Small intestine (tissue), 7 donors: ENCODE data around the gene SPAAR. TPM values are rescaled to one million over a fixed set of nuclear protein-coding genes. Genes with fewer than 3 reads are reported as not detected.
"Not testable (repeated sequence)": the region's sequence is repeated elsewhere in the genome, so short reads cannot be mapped to it uniquely, and the experiment has no call there.

Source experiments
- DNase-seq, 2 donors: peaks; one replicate each; pipeline versions ENCODE4 v3.0.0 to v3.0.0-alpha.2; 2013
- FAIRE-seq: peaks from 2 replicates; lab custom pipeline; 2012; peaks lifted over from hg19 to GRCh38; lab: Jason Lieb, UNC
- H3K27ac ChIP-seq, 3 donors: one replicate each; pipeline ENCODE4 v1.5.1; 2013; ENCODE audit warnings: low read length in 2 of 3, mild to moderate bottlenecking in 2 of 3, control low read depth in 1 of 3, inconsistent platforms in 1 of 3, low read depth in 1 of 3, moderate library complexity in 1 of 3
- H3K27me3 ChIP-seq, 3 donors: one replicate each; pipeline ENCODE4 v1.6.1; 2013; ENCODE audit warnings: low read length in 3 of 3, inconsistent platforms in 1 of 3; ENCODE audit not compliant: control insufficient read depth in 3 of 3, insufficient read depth in 3 of 3
- H3K36me3 ChIP-seq, 3 donors: one replicate each; pipeline ENCODE4 v1.6.1; 2013; ENCODE audit warnings: low read length in 3 of 3, inconsistent platforms in 1 of 3, low read depth in 1 of 3, mild to moderate bottlenecking in 1 of 3, moderate library complexity in 1 of 3; ENCODE audit not compliant: control insufficient read depth in 3 of 3, insufficient read depth in 2 of 3
- H3K4me1 ChIP-seq, 3 donors: one replicate each; pipeline ENCODE4 v1.6.1; 2013; ENCODE audit warnings: low read length in 2 of 3, inconsistent platforms in 1 of 3, low read depth in 1 of 3, mild to moderate bottlenecking in 1 of 3, moderate library complexity in 1 of 3; ENCODE audit not compliant: control insufficient read depth in 3 of 3, insufficient read depth in 2 of 3
- H3K4me3 ChIP-seq, 3 donors: one replicate each; pipeline ENCODE4 v1.5.1; 2013; ENCODE audit warnings: low read length in 3 of 3, control low read depth in 1 of 3, inconsistent platforms in 1 of 3, low read depth in 1 of 3, mild to moderate bottlenecking in 1 of 3, moderate library complexity in 1 of 3
- H3K9me3 ChIP-seq, 2 donors: one replicate each; pipeline ENCODE4 v1.6.1; 2013; ENCODE audit warnings: low read depth in 1 of 2, low read length in 1 of 2; ENCODE audit not compliant: control insufficient read depth in 2 of 2, insufficient read depth in 1 of 2
- WGBS, 3 donors: extraction: QIAGEN DNeasy Blood & Tissue Kit; methylation state at CpG; one replicate each; pipeline ENCODE4 v1.1.7; 2013; 5-methylcytosine and 5-hydroxymethylcytosine counted together
- polyA plus RNA-seq, 4 donors: library from polyadenylated mRNA; stranded (reverse) in 3 of 4; unstranded in 1 of 4; fragments of 200-250 nt in 3 of 4; fragments of 120-200 nt in 1 of 4; gene quantifications; one replicate each; pipeline versions ENCODE4 v1.2.1 to v1.2.3, GENCODE V29; 2013
- donor health status: healthy with polysubstance abuse.
- donor health status: control.
- donor health status: control.
- donor health status: Bipolar disorder and iron deficiency.
- donor health status: healthy.

SPAAR gene
- polyA plus RNA-seq, 4 donors, result 0.45 to 0.81 (median 0.54) TPM

GRCh38 chr9:35869621-35870216 is 39.6 kb upstream of the SPAAR start:
- no peak overlapping the region for H3K4me3 ChIP-seq
- no peaks in the 10 kb centered on the region for H3K36me3 ChIP-seq
- 86 to 89% (median 87%) methylated on average over 19 of the region's 19 CpGs for WGBS, 3 donors
- no peak overlapping the region for H3K27ac ChIP-seq
- H3K4me1 ChIP-seq, result no peaks in the 10 kb centered on the region
- no peak for DNase-seq
- peaks cover 0 to 2% (median 0%) of the 10 kb centered on the region in 3 donors for H3K27me3 ChIP-seq
- H3K9me3 ChIP-seq, result no peaks in the 10 kb centered on the region
- FAIRE-seq, result no peak

GRCh38 chr9:35870351-35870923 is 38.9 kb upstream of the SPAAR start, which contains the start of gene OR13J1:
OR13J1 (minus strand) TSS chr9:35870401; CDS start chr9:35870401, 0 bp downstream.
- H3K27me3 ChIP-seq, result peaks cover 0 to 2% (median 0%) of the 10 kb centered on the region in 3 donors
- FAIRE-seq (no peak), DNase-seq (no peak)
- H3K36me3 ChIP-seq, result no peaks in the 10 kb centered on the region
- no peaks in the 10 kb centered on the region for H3K9me3 ChIP-seq
- H3K27ac ChIP-seq, result no peak within 1 kb of the TSS
- H3K4me3 ChIP-seq, result no peak within 1 kb of the TSS
- no peaks in the 10 kb centered on the region for H3K4me1 ChIP-seq
- 89 to 93% (median 91%) methylated on average over 8 of the region's 8 CpGs for WGBS, 3 donors

- no peaks in the 10 kb centered on the region for H3K36me3 ChIP-seq
- DNase-seq (peak in 1 of 2 donors; percentile 35), FAIRE-seq (no peak)
- no peak overlapping the region for H3K27ac ChIP-seq
- H3K9me3 ChIP-seq, result no peaks in the 10 kb centered on the region
- H3K4me1 ChIP-seq, result no peaks in the 10 kb centered on the region
- WGBS, 3 donors, result 20 to 55% (median 39%) methylated on average over 3 of the region's 3 CpGs
- H3K27me3 ChIP-seq, result peaks cover 0 to 2% (median 0%) of the 10 kb centered on the region in 3 donors
- H3K4me3 ChIP-seq, result no peak overlapping the region
These were observed 37.7 kb upstream of the SPAAR start for GRCh38 chr9:35871545-35871944.

GRCh38 chr9:35872505-35872904 is 36.8 kb upstream of the SPAAR start:
- DNase-seq, result no peak
- no peak overlapping the region for H3K4me3 ChIP-seq
- FAIRE-seq, result no peak
- H3K27me3 ChIP-seq, result peaks cover 0 to 2% (median 0%) of the 10 kb centered on the region in 3 donors
- H3K27ac ChIP-seq, result no peak overlapping the region
- peaks cover 0 to 2% of the 10 kb centered on the region in 2 donors for H3K9me3 ChIP-seq
- no peaks in the 10 kb centered on the region for H3K4me1 ChIP-seq
- H3K36me3 ChIP-seq, result no peaks in the 10 kb centered on the region
- 60 to 74% (median 65%) methylated on average over 3 of the region's 3 CpGs for WGBS, 3 donors

- Histone ChIP-seq H3K27me3 (peaks cover 0 to 2% (median 0%) of the 10 kb centered on the region in 3 donors), H3K4me3 (no peak overlapping the region), H3K9me3 (peaks cover 0 to 1% of the 10 kb centered on the region in 2 donors), H3K4me1 (no peaks in the 10 kb centered on the region), H3K27ac (no peak overlapping the region), H3K36me3 (no peaks in the 10 kb centered on the region)
- peak; percentile 82 to 85 for DNase-seq
- peak; percentile 5 for FAIRE-seq
- WGBS, 3 donors, result 0 to 2% (median 1%) methylated on average over 4 of the region's 4 CpGs
These were observed 26.9 kb upstream of the SPAAR start for GRCh38 chr9:35882263-35882848.

- WGBS, 3 donors, result 57 to 58% (median 57%) methylated on average over 3 of the region's 3 CpGs
- DNase-seq (no peak), FAIRE-seq (no peak)
- Histone ChIP-seq H3K27ac (no peak overlapping the region), H3K4me1 (no peaks in the 10 kb centered on the region), H3K4me3 (no peak overlapping the region), H3K9me3 (no peaks in the 10 kb centered on the region), H3K27me3 (peaks cover 0 to 2% (median 0%) of the 10 kb centered on the region in 3 donors), H3K36me3 (no peaks in the 10 kb centered on the region)
These were observed 26.3 kb upstream of the SPAAR start for GRCh38 chr9:35882996-35883395.

- 78 to 85% (median 83%) methylated on average over 3 of the region's 3 CpGs for WGBS, 3 donors
- not testable (repeated sequence) for DNase-seq, H3K9me3 ChIP-seq, H3K4me1 ChIP-seq, H3K27ac ChIP-seq, H3K4me3 ChIP-seq, H3K36me3 ChIP-seq, H3K27me3 ChIP-seq, FAIRE-seq
These were observed 24.4 kb upstream of the SPAAR start for GRCh38 chr9:35884908-35885307.

GRCh38 chr9:35891646-35892045 is 17.6 kb upstream of the SPAAR start:
- FAIRE-seq (no peak), DNase-seq (no peak)
- Histone ChIP-seq H3K27me3 (peaks cover 0 to 2% (median 0%) of the 10 kb centered on the region in 3 donors), H3K9me3 (no peaks in the 10 kb centered on the region), H3K4me1 (no peaks in the 10 kb centered on the region), H3K4me3 (no peak overlapping the region), H3K27ac (no peak overlapping the region), H3K36me3 (no peaks in the 10 kb centered on the region)
- WGBS, 3 donors, result 75 to 81% (median 81%) methylated on average over 3 of the region's 3 CpGs
